ENCODE measurements around the gene PIWIL4. TPM values are rescaled to one million over a fixed set of nuclear protein-coding genes. Genes with fewer than 3 reads are reported as not detected.

PIWIL4 gene
- total RNA-seq, 1 experiment from 2014 or later = not detected

- H3K4ac ChIP-seq (ENCODE audit: low read depth, low read length) = no peak overlapping the region
- peaks cover 0 to 3% of the 10 kb centered on the region in 2 experiments; a peak in 2 of 4 replicates for H3K4me1 Mint-ChIP-seq
- WGBS (ENCODE audit: extremely low coverage, insufficient read length, low lambda C conversion rate) = no CpG with 5 or more reads among the region's 3 CpGs
- no peak overlapping the region for H3K56ac ChIP-seq (ENCODE audit: insufficient read length, low read depth, low read length)
- H3K23me2 ChIP-seq (ENCODE audit: insufficient read length, low read depth, low read length, poor library complexity, severe bottlenecking) = no peaks in the 10 kb centered on the region
- H2AK5ac ChIP-seq (ENCODE audit: insufficient read length, low read length) = no peak overlapping the region
- H2BK12ac ChIP-seq (ENCODE audit: insufficient read length, low read depth, low read length) = no peak overlapping the region
- no peak overlapping the region for H2BK120ac ChIP-seq (ENCODE audit: low read depth, low read length, poor library complexity, severe bottlenecking)
- H3K4me1 ChIP-seq (ENCODE audit: insufficient read depth, low read length) = no peaks in the 10 kb centered on the region
- H3K23ac ChIP-seq (ENCODE audit: insufficient read length, low read depth, low read length) = no peak overlapping the region
- H4K20me1 ChIP-seq (ENCODE audit: control insufficient read depth, insufficient read depth, insufficient read length) = no peaks in the 10 kb centered on the region
- H3K4me3 Mint-ChIP-seq = no peak overlapping the region
- TF ChIP-seq CTCF (conservative IDR thresholded peaks at IDR 0.05) = no peak
- no peak overlapping the region for H3K4me2 ChIP-seq (ENCODE audit: insufficient read depth, insufficient read length, low read length)
- H3K27ac Mint-ChIP-seq = no peak overlapping the region
- no peak overlapping the region for H4K8ac ChIP-seq (replicated peaks; ENCODE audit: insufficient read length, low read depth, low read length)
- H2BK20ac ChIP-seq (ENCODE audit: low read depth, low read length, poor library complexity, severe bottlenecking) = no peak overlapping the region
- H3K79me1 ChIP-seq (ENCODE audit: insufficient read depth, low read depth, low read length, poor library complexity, severe bottlenecking) = no peaks in the 10 kb centered on the region
- H3K9me3 ChIP-seq (ENCODE audit: control insufficient read depth, low read depth, low read length) = no peaks in the 10 kb centered on the region
- H3K18ac ChIP-seq (ENCODE audit: insufficient read length, low read depth, low read length) = no peak overlapping the region
- H3K9ac ChIP-seq (ENCODE audit: extremely low read depth, insufficient read length, low read length) = no peak overlapping the region
- no peak overlapping the region for H3T11ph ChIP-seq (ENCODE audit: low read length)
- H4K5ac ChIP-seq (ENCODE audit: insufficient read length, low read depth, low read length) = no peak overlapping the region
- no peak overlapping the region for H2BK5ac ChIP-seq (ENCODE audit: insufficient read length, low read length)
- H3K9me3 Mint-ChIP-seq = no peaks in the 10 kb centered on the region
- no peaks in the 10 kb centered on the region for H3K79me2 ChIP-seq (ENCODE audit: insufficient read depth, low read length)
- H2AFZ ChIP-seq (ENCODE audit: low read length) = no peak overlapping the region
- no peaks in the 10 kb centered on the region for H3K36me3 Mint-ChIP-seq (ENCODE audit: insufficient read depth in 1 of 3, low read depth in 3 of 3)
- H3K27me3 Mint-ChIP-seq (ENCODE audit: low read depth) = peaks cover 5% of the 10 kb centered on the region
- no peak overlapping the region for H3K14ac ChIP-seq (ENCODE audit: insufficient read depth, low read length)
- DNase-seq = no peak
- H3K27me3 ChIP-seq (ENCODE audit: insufficient read depth, low read length) = no peaks in the 10 kb centered on the region
- no peak overlapping the region for H2BK15ac ChIP-seq (ENCODE audit: low read depth, low read length)
- no peak overlapping the region for H3K27ac ChIP-seq (ENCODE audit: insufficient read length, low read depth, low read length)
- H4K91ac ChIP-seq (ENCODE audit: insufficient read length, low read depth, low read length) = no peak overlapping the region
Observed at GRCh38 chr11:94537031-94537600, 30.1 kb upstream of the PIWIL4 start.
